Tibial nerve (tissue), 4 donors: ENCODE measurements around the gene CRB1. TPM values are rescaled to one million over a fixed set of nuclear protein-coding genes. Genes with fewer than 3 reads are reported as not detected.
A peak's percentile ranks its signal among the peaks of the same experiment; 100 is the strongest.

ENCODE experiments used
- DNase-seq, 2 donors: peaks; one replicate each; pipeline ENCODE4 v3.0.0-alpha.2; 2019; ENCODE audit warnings: low spot score in 2 of 2
- H3K27ac ChIP-seq, 4 donors: fragments of 200-600 bp; sonication (generic) in 3 of 4; one replicate each; pipeline ENCODE4 v1.5.1; 2017 to 2019; ENCODE audit warnings: mild to moderate bottlenecking in 1 of 4
- H3K27me3 ChIP-seq, 2 donors: fragments of 200-600 bp; sonication (generic) in 1 of 2; one replicate each; pipeline versions ENCODE4 v1.5.1 to v1.6.0; 2017 to 2019
- H3K36me3 ChIP-seq, 3 donors: fragments of 200-600 bp; sonication (generic); one replicate each; pipeline ENCODE4 v1.5.1; 2018 to 2019
- H3K4me1 ChIP-seq, 4 donors: fragments of 200-600 bp; sonication (generic) in 3 of 4; one replicate each; pipeline ENCODE4 v1.5.1; 2017 to 2019
- H3K4me3 ChIP-seq, 4 donors: fragments of 200-600 bp; sonication (generic) in 3 of 4; one replicate each; pipeline ENCODE4 v1.5.1; 2017 to 2019; ENCODE audit warnings: mild to moderate bottlenecking in 1 of 4, moderate library complexity in 1 of 4
- H3K9me3 ChIP-seq, 4 donors: fragments of 200-600 bp; sonication (generic) in 3 of 4; one replicate each; pipeline ENCODE4 v1.5.1; 2017 to 2019
- CTCF ChIP-seq, 5 experiments: fragments of 200-600 bp in 3 of 5; fragments of 450-650 bp in 2 of 5; sonication (generic) in 3 of 5; IDR thresholded peaks; one replicate each; pipeline ENCODE4 v1.5.1; 2016 to 2019; ENCODE audit warnings: antibody characterized with exemption in 5 of 5, mild to moderate bottlenecking in 3 of 5, moderate library complexity in 2 of 5
- EP300 ChIP-seq, 2 donors: sonication (generic); formaldehyde crosslinking; IDR thresholded peaks; one replicate each; pipeline ENCODE4 v1.6.1; 2017; ENCODE audit warnings: antibody characterized with exemption in 2 of 2, mild to moderate bottlenecking in 1 of 2
- POLR2A ChIP-seq, 2 donors: fragments of 450-650 bp; IDR thresholded peaks; one replicate each; pipeline ENCODE4 v1.6.1; 2017; ENCODE audit warnings: antibody characterized with exemption in 2 of 2, mild to moderate bottlenecking in 2 of 2, moderate library complexity in 2 of 2
- WGBS, 2 donors: methylation state at CpG; one replicate each; pipeline ENCODE4 v1.1.5; 2018; 5-methylcytosine and 5-hydroxymethylcytosine counted together
- total RNA-seq, 4 donors: library from RNA; depleted of rRNA; stranded (reverse); fragments of >200 nt; gene quantifications; one replicate each; pipeline ENCODE4 v1.1.0, GENCODE V29; 2016

The CRB1 gene
- total RNA-seq, 4 donors from 2014 or later: 0.60 to 4.0 (median 1.7) TPM

- no peak for DNase-seq
- no peak overlapping the region for H3K27ac ChIP-seq
- no peak overlapping the region for H3K4me3 ChIP-seq
- no peaks in the 10 kb centered on the region for H3K9me3 ChIP-seq
- no peaks in the 10 kb centered on the region for H3K27me3 ChIP-seq
- no peaks in the 10 kb centered on the region for H3K4me1 ChIP-seq
- no peak for TF ChIP-seq EP300 (IDR thresholded peaks at IDR 0.05)
- no peak for TF ChIP-seq CTCF (IDR thresholded peaks at IDR 0.05)
- TF ChIP-seq POLR2A (IDR thresholded peaks at IDR 0.05): no peak
- H3K36me3 ChIP-seq: no peaks in the 10 kb centered on the region
- 33 to 52% methylated on average over 2 of the region's 2 CpGs for WGBS, 2 donors
Observed at GRCh38 chr1:197351821-197352440, 83.9 kb downstream of the CRB1 start.

GRCh38 chr1:197355248-197355995 is 87.4 kb downstream of the CRB1 start:
- no peaks in the 10 kb centered on the region for H3K27me3 ChIP-seq
- H3K4me1 ChIP-seq: no peaks in the 10 kb centered on the region
- H3K27ac ChIP-seq: no peak overlapping the region
- H3K9me3 ChIP-seq: no peaks in the 10 kb centered on the region
- DNase-seq: no peak
- H3K36me3 ChIP-seq: no peaks in the 10 kb centered on the region
- 92 to 94% methylated on average over 7 to 37 of the region's 39 CpGs for WGBS, 2 donors
- H3K4me3 ChIP-seq: no peak overlapping the region
- TF ChIP-seq POLR2A (IDR thresholded peaks at IDR 0.05) (no peak), CTCF (IDR thresholded peaks at IDR 0.05) (no peak), EP300 (IDR thresholded peaks at IDR 0.05) (no peak)

- 65 to 67% methylated on average over 5 of the region's 5 CpGs for WGBS, 2 donors
- DNase-seq: no peak
- H3K36me3 ChIP-seq: no peaks in the 10 kb centered on the region
- no peak overlapping the region for H3K27ac ChIP-seq
- H3K4me3 ChIP-seq: no peak overlapping the region
- TF ChIP-seq POLR2A (IDR thresholded peaks at IDR 0.05) (no peak), CTCF (IDR thresholded peaks at IDR 0.05) (peak; percentile 43 to 50 (median 46))
- H3K4me1 ChIP-seq: no peaks in the 10 kb centered on the region
- H3K27me3 ChIP-seq: no peaks in the 10 kb centered on the region
- no peaks in the 10 kb centered on the region for H3K9me3 ChIP-seq
Observed at GRCh38 chr1:197356723-197357533, 88.9 kb downstream of the CRB1 start.

- Histone ChIP-seq H3K4me1 (no peaks in the 10 kb centered on the region), H3K9me3 (no peaks in the 10 kb centered on the region), H3K27me3 (no peaks in the 10 kb centered on the region), H3K4me3 (no peak overlapping the region), H3K27ac (no peak overlapping the region), H3K36me3 (no peaks in the 10 kb centered on the region)
- 26 to 58% methylated on average over 1 of the region's 1 CpG for WGBS, 2 donors
- DNase-seq: no peak
- no peak for TF ChIP-seq CTCF (IDR thresholded peaks at IDR 0.05)
- no peak for TF ChIP-seq POLR2A (IDR thresholded peaks at IDR 0.05)
- TF ChIP-seq EP300 (IDR thresholded peaks at IDR 0.05): no peak
Observed at GRCh38 chr1:197358959-197359358, 90.9 kb downstream of the CRB1 start.

GRCh38 chr1:197360068-197360467 is 92.0 kb downstream of the CRB1 start:
- H3K4me3 ChIP-seq: no peak overlapping the region
- H3K27me3 ChIP-seq: no peaks in the 10 kb centered on the region
- TF ChIP-seq CTCF (IDR thresholded peaks at IDR 0.05): no peak
- TF ChIP-seq EP300 (IDR thresholded peaks at IDR 0.05): no peak
- no peak for TF ChIP-seq POLR2A (IDR thresholded peaks at IDR 0.05)
- no peak for DNase-seq
- no peak overlapping the region for H3K27ac ChIP-seq
- no peaks in the 10 kb centered on the region for H3K4me1 ChIP-seq
- no peaks in the 10 kb centered on the region for H3K36me3 ChIP-seq
- H3K9me3 ChIP-seq: no peaks in the 10 kb centered on the region
- 50 to 53% methylated on average over 5 of the region's 5 CpGs for WGBS, 2 donors
